ENCODE results near the gene GPC3.

- TF ChIP-seq CTCF (IDR thresholded peaks at IDR 0.05 in 2 of 3, conservative IDR thresholded peaks at IDR 0.05 in 1 of 3; ENCODE audit: borderline replicate concordance in 1 of 3, insufficient read depth in 1 of 3, low read depth in 2 of 3, low read length in 2 of 3) (no peak), CEBPB (IDR thresholded peaks at IDR 0.05; ENCODE audit: low read depth) (no peak), JUND (IDR thresholded peaks at IDR 0.05) (no peak), POLR2A (IDR thresholded peaks at IDR 0.05; ENCODE audit: borderline replicate concordance, extremely low read depth, insufficient read depth, insufficient read length) (no peak), POLR2AphosphoS5 (IDR thresholded peaks at IDR 0.05; ENCODE audit: low read depth, low read length) (no peak), YY1 (IDR thresholded peaks at IDR 0.05; ENCODE audit: extremely low read depth, insufficient replicate concordance, low read depth, low read length) (no peak), MAX (IDR thresholded peaks at IDR 0.05) (no peak), TCF7L2 (IDR thresholded peaks at IDR 0.05; ENCODE audit: borderline replicate concordance, extremely low read depth, insufficient read depth, insufficient read length) (no peak), EZH2phosphoT487 (IDR thresholded peaks at IDR 0.05; ENCODE audit: borderline replicate concordance) (no peak), SP1 (IDR thresholded peaks at IDR 0.05; ENCODE audit: low read depth) (no peak), ZFX (IDR thresholded peaks at IDR 0.05) (no peak), REST (IDR thresholded peaks at IDR 0.05; ENCODE audit: low read depth) (no peak), EZH2 (IDR thresholded peaks at IDR 0.05) (no peak), ZBTB33 (IDR thresholded peaks at IDR 0.05; ENCODE audit: extremely low read depth, insufficient replicate concordance, low read length) (no peak)
Measured at GRCh38 chrX:133574716-133575115, 410.7 kb downstream of the GPC3 start.
